Calu3 (cell line): Measurements from ENCODE around the gene MTG2. TPM values are rescaled to one million over a fixed set of nuclear protein-coding genes. Genes with fewer than 3 reads are reported as not detected.

Experiments used
- BruUV-seq: library from RNA; stranded (reverse); fragments of 400-500 nt; replicated peaks from 2 replicates; lab custom pipeline; 2021; lab: Mats Ljungman, UMichigan
- CTCF ChIA-PET: fragments of 300-600 bp; sonication (Branson Sonifier 250); formaldehyde crosslinking; loops from one replicate; lab custom pipeline; 2022; ENCODE audit warnings: antibody characterized with exemption; lab: Charles Lee
- DNase-seq: peaks from one replicate; pipeline ENCODE4 v3.0.0; 2022
- H3K27ac Mint-ChIP-seq: one replicate; pipeline ENCODE4 v1.8.0; 2022; ENCODE audit warnings: mixed read lengths; ENCODE audit not compliant: unreplicated experiment
- H3K27me3 Mint-ChIP-seq: one replicate; pipeline ENCODE4 v1.8.0; 2022; ENCODE audit warnings: mixed read lengths; ENCODE audit not compliant: unreplicated experiment
- H3K36me3 Mint-ChIP-seq: one replicate; pipeline ENCODE4 v1.8.0; 2022; ENCODE audit warnings: mild to moderate bottlenecking, moderate library complexity, mixed read lengths; ENCODE audit not compliant: insufficient read depth, unreplicated experiment
- H3K4me1 Mint-ChIP-seq: one replicate; pipeline ENCODE4 v1.8.0; 2022; ENCODE audit warnings: mild to moderate bottlenecking, low read depth, mixed read lengths; ENCODE audit not compliant: unreplicated experiment
- H3K4me3 Mint-ChIP-seq: one replicate; pipeline ENCODE4 v1.8.0; 2022; ENCODE audit warnings: mild to moderate bottlenecking, low read depth, moderate library complexity, mixed read lengths; ENCODE audit not compliant: unreplicated experiment
- H3K9me3 Mint-ChIP-seq: one replicate; pipeline ENCODE4 v1.8.0; 2022; ENCODE audit warnings: low read depth, mixed read lengths; ENCODE audit not compliant: unreplicated experiment
- intact Hi-C: fragments of 100-400 bp; cut with micrococcal nuclease; formaldehyde crosslinking; loops from one replicate; pipeline ENCODE4 v1.10.0; 2022; ENCODE audit not compliant: unreplicated experiment
- total RNA-seq: library from RNA; stranded (reverse); gene quantifications from 2 replicates; pipeline ENCODE4 v1.2.3, GENCODE V29; 2022
- TF ChIP-seq, protein P1 (sequence below): fragments of 200-600 bp; IDR thresholded peaks from one replicate; pipeline ENCODE4 v1.8.0; 2022; ENCODE audit warnings: antibody characterized with exemption; ENCODE audit not compliant: unreplicated experiment

MTG2 gene
- total RNA-seq, 1 experiment from 2014 or later = 87.9 TPM

- H3K4me3 Mint-ChIP-seq = no peak overlapping the region
- CTCF ChIA-PET = no interaction called here
- H3K9me3 Mint-ChIP-seq = no peaks in the 10 kb centered on the region
- H3K36me3 Mint-ChIP-seq = peaks cover 25% of the 10 kb centered on the region
- H3K4me1 Mint-ChIP-seq = peaks cover 28% of the 10 kb centered on the region
- DNase-seq = no peak
- no peaks in the 10 kb centered on the region for H3K27me3 Mint-ChIP-seq
- TF ChIP-seq, protein P1, sequence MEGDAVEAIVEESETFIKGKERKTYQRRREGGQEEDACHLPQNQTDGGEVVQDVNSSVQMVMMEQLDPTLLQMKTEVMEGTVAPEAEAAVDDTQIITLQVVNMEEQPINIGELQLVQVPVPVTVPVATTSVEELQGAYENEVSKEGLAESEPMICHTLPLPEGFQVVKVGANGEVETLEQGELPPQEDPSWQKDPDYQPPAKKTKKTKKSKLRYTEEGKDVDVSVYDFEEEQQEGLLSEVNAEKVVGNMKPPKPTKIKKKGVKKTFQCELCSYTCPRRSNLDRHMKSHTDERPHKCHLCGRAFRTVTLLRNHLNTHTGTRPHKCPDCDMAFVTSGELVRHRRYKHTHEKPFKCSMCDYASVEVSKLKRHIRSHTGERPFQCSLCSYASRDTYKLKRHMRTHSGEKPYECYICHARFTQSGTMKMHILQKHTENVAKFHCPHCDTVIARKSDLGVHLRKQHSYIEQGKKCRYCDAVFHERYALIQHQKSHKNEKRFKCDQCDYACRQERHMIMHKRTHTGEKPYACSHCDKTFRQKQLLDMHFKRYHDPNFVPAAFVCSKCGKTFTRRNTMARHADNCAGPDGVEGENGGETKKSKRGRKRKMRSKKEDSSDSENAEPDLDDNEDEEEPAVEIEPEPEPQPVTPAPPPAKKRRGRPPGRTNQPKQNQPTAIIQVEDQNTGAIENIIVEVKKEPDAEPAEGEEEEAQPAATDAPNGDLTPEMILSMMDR = no peak
- intact Hi-C loops = no loop called here
- BruUV-seq = no TSS peak
- no peak overlapping the region for H3K27ac Mint-ChIP-seq
Measured at GRCh38 chr20:62248890-62249560, 66.2 kb downstream of the MTG2 start.

DNA sequence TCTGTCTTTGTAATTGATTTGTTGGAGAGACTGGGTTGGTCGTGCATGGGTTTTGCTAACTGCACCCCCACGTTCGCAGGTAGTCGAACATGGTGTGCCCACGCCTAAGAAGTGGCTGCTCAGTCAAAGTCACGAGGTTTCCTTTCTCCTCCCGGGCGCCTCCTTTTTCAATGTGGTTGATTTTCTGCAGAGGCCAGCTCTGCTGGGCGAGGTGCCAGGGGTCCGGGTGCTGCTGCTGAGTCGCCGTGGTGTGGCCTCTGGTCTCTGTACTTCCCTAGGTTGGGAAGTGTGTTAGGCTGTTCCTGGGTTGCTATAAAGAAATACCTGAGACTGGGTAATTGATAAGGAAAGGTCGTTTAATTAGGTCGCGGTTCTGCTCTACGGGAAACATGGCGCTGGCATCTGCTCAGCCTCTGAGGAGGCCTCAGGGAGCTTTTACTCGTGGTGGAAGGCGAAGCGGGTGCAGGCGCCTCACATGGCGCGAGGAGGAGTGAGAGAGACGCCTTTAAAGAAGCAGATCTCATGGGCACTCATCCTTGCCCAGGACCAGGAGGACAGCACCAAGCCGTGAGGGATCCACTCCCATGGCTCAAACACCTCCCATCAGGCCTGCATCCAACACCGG, 69.6 kb downstream of the MTG2 start:
- TF ChIP-seq, protein P1 = no peak
- no TSS peak for BruUV-seq
- no peaks in the 10 kb centered on the region for H3K9me3 Mint-ChIP-seq
- peaks cover 23% of the 10 kb centered on the region for H3K4me1 Mint-ChIP-seq
- intact Hi-C loops = no loop called here
- no peak for DNase-seq
- peaks cover 25% of the 10 kb centered on the region for H3K36me3 Mint-ChIP-seq
- H3K27me3 Mint-ChIP-seq = no peaks in the 10 kb centered on the region
- no peak overlapping the region for H3K27ac Mint-ChIP-seq
- no peak overlapping the region for H3K4me3 Mint-ChIP-seq
- CTCF ChIA-PET = interaction anchor here (0.6 kb wide), 1 partner anchor 13 kb away, joined by 3 read pairs; no protein-coding TSS in a partner anchor

Other genes starting within 250 kb of the MTG2 start
- 64.3 and 65.2 TPM in 2 replicates for gene TAF4, start 117.1 kb upstream of the MTG2 start, total RNA-seq
- gene LSM14B, start 60.6 kb upstream of the MTG2 start, total RNA-seq = 76.9 and 78.0 TPM in 2 replicates
- gene PSMA7, start 39.6 kb upstream of the MTG2 start, total RNA-seq = 514 and 518 TPM in 2 replicates
- gene SS18L1, start 39.3 kb upstream of the MTG2 start, total RNA-seq = 47.4 and 53.7 TPM in 2 replicates
- gene HRH3, start 37.2 kb downstream of the MTG2 start, total RNA-seq = not detected in 2 replicates
- 115 and 129 TPM in 2 replicates for gene OSBPL2, start 55.5 kb downstream of the MTG2 start, total RNA-seq
- gene ADRM1, start 120.0 kb downstream of the MTG2 start, total RNA-seq = 222 and 227 TPM in 2 replicates
- gene LAMA5, start 184.3 kb downstream of the MTG2 start, total RNA-seq = 740 and 763 TPM in 2 replicates
- 1,920 and 1,936 TPM in 2 replicates for gene RPS21, start 204.1 kb downstream of the MTG2 start, total RNA-seq
- 12.2 and 13.6 TPM in 2 replicates for gene CABLES2, start 224.3 kb downstream of the MTG2 start, total RNA-seq
- 6.2 and 6.4 TPM in 2 replicates for gene RBBP8NL, start 244.5 kb downstream of the MTG2 start, total RNA-seq